H1 (cell line): ENCODE results near the gene UBAC1. TPM values are rescaled to one million over a fixed set of nuclear protein-coding genes. Genes with fewer than 3 reads are reported as not detected.

ENCODE experiments used
- CTCF ChIP-seq, 3 experiments: IDR thresholded peaks; 1 replicate in 2 of 3; 2 replicates in 1 of 3; pipeline versions ENCODE4 v1.5.1 to v1.6.1; 2011; ENCODE audit warnings: low read length in 3 of 3, mild to moderate bottlenecking in 3 of 3, inconsistent platforms in 2 of 3, low read depth in 1 of 3, moderate library complexity in 1 of 3; ENCODE audit not compliant: insufficient read depth in 1 of 3; ENCODE audit errors: control extremely low read depth in 1 of 3
- JUN ChIP-seq: IDR thresholded peaks from 2 replicates; pipeline ENCODE4 v1.6.1; 2011; ENCODE audit warnings: low read depth, mild to moderate bottlenecking, improper control_type of control experiment, low read length
- RBBP5 ChIP-seq: IDR thresholded peaks from 2 replicates; pipeline ENCODE4 v1.7.1; 2012; ENCODE audit warnings: low read depth, mild to moderate bottlenecking, inconsistent platforms, low read length, moderate library complexity, borderline replicate concordance
- polyA plus RNA-seq, 7 experiments: library from polyadenylated mRNA; depleted of rRNA in 3 of 7; stranded (reverse) in 5 of 7; unstranded in 2 of 7; fragments of >200 nt in 5 of 7; fragments of 200-250 nt in 2 of 7; gene quantifications; 1 replicate in 5 of 7; 2 replicates in 1 of 7; 4 replicates in 1 of 7; pipeline versions ENCODE4 v1.2.1 to v1.2.3, GENCODE V29; 2011 to 2013; ENCODE audit warnings: missing spikeins in 2 of 7, mixed read lengths in 2 of 7
- total RNA-seq: library from RNA; stranded (reverse); fragmentation: NEBNext Ultra II Directional; extraction: Animal tissue kit (Norgen Biotek cat#: 25700); gene quantifications from 2 replicates; pipeline ENCODE4 v1.2.1, GENCODE V29; 2021

Gene UBAC1
- total and polyA plus RNA-seq, 2 of the 8 experiments (the other 6 are each of a cell fraction or from before 2014, with no cell fraction given), result 59.3 to 85.2 TPM

GRCh38 chr9:135901031-135901758 lies 60.0 kb downstream of the UBAC1 start (continued):
- TF ChIP-seq CTCF (IDR thresholded peaks at IDR 0.05; ENCODE audit: control extremely low read depth in 1 of 3, insufficient read depth in 1 of 3, low read depth in 1 of 3, low read length in 3 of 3), result no peak
- no peak for TF ChIP-seq JUN
- TF ChIP-seq RBBP5, result no peak
